T47D (cell line): ENCODE results near the gene RETREG3.
A peak's percentile ranks its signal among the peaks of the same experiment; 100 is the strongest.

Experiments
- DNase-seq, 2 experiments: peaks; one replicate each; pipeline versions ENCODE4 v3.0.0 to v3.0.0-alpha.2; 2011 to 2012; ENCODE audit warnings: low read depth in 1 of 2, low spot score in 1 of 2
- JUND ChIP-seq: IDR thresholded peaks from 2 replicates; pipeline ENCODE4 v1.6.1; 2012; ENCODE audit warnings: low read depth
- in situ Hi-C: cut with HindIII; loops from 2 replicates; pipeline ENCODE4 v1.10.0; 2016; ENCODE audit warnings: low sequenced_read_pairs, low pct_unique_long_range_greater_than_20kb

The RETREG3 gene

DNA sequence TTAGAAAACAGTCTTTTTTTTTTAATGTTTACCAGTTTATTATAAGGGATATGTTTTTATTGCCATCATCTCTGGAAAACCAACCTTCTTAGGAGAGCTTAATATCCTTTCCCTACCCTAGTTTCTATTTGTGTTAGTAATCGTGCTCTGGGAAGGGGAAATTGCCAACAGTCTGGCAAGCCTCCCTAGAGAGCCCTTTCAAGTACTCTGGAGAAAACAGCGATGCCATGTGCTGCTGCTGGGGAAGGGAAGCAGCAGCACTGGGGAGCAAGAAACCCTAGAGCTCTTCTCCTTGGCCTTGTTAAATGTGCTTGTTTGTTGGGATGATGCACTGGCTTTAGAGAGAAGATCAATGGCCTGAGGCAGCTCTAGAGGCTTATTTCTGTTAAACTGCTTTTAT, 10.3 kb downstream of the RETREG3 start:
- in situ Hi-C loops: no loop called here
- DNase-seq: no peak
- no peak for TF ChIP-seq JUND

DNA sequence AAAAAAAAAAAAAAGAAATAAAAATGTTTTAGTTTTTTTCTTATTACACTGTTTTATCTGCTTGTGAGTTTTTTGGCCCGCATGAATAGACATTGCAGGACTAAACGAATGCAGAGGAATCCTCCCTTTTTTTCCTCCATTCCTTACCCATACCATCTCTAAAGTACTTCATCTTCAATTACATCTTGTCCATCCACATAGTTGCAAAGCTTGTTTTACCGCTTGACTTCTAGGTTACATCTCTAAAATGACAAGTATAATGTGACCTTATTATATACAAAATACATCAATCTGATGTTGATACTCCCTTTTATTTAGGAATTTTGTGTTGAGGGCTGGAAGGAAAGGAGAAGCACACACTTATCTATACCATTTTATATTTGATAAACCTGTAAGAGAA, 12.8 kb downstream of the RETREG3 start:
- in situ Hi-C loops: no loop called here
- DNase-seq: peak in 1 of 2 experiments; percentile 70
- no peak for TF ChIP-seq JUND

DNA sequence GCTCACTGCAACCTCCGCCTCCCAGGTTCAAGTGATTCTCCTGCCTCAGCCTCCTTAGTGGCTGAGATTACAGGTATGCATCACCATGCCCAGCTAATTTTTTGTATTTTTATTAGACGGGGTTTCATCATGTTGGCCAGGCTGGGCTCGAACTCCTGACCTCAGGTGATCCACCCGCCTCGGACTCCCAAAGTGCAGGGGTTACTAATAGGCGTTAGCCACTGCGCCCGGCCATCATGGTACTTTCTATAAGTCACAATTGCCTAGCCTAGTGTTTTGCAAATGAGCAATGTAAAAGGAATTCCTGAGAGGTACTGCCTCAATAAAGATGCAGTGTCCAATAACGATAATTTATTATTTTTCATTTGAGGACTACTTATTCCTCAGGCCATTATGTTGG, 17.8 kb downstream of the RETREG3 start:
- in situ Hi-C loops: no loop called here
- TF ChIP-seq JUND: no peak
- DNase-seq: no peak

DNA sequence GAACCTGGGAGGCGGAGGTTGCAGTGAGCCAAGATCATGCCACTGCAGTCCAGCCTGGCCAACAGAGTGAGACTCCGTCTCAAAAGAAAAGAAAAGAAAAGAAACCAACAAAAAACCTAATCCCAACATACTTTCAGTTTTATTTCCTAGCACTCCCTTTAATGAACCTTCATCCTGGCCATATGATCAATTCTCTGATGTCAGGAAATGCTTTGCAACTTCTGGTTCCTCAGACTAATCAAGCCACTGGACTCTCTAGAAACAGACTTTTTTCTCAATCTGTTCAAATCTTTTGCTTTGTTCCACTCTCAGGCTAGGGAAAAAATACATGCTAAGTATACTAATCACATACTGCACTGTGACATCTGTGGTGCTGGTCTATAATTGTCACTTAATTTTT, 18.3 kb downstream of the RETREG3 start:
- in situ Hi-C loops: no loop called here
- DNase-seq: no peak
- no peak for TF ChIP-seq JUND

- DNase-seq: peak in 1 of 2 experiments; percentile 54
- TF ChIP-seq JUND: no peak
- in situ Hi-C loops: no loop called here
These were observed 22.5 kb downstream of the RETREG3 start for GRCh38 chr17:42586514-42587230.

GRCh38 chr17:42585353-42585752, 23.8 kb downstream of the RETREG3 start:
- in situ Hi-C loops: no loop called here
- DNase-seq: no peak
- TF ChIP-seq JUND: no peak

- in situ Hi-C loops: no loop called here
- DNase-seq: no peak
- no peak for TF ChIP-seq JUND
These were observed 24.3 kb downstream of the RETREG3 start for GRCh38 chr17:42584880-42585279.

- in situ Hi-C loops: no loop called here
- DNase-seq: no peak
- TF ChIP-seq JUND: no peak
These were observed 27.4 kb downstream of the RETREG3 start for GRCh38 chr17:42581744-42582270.

DNA sequence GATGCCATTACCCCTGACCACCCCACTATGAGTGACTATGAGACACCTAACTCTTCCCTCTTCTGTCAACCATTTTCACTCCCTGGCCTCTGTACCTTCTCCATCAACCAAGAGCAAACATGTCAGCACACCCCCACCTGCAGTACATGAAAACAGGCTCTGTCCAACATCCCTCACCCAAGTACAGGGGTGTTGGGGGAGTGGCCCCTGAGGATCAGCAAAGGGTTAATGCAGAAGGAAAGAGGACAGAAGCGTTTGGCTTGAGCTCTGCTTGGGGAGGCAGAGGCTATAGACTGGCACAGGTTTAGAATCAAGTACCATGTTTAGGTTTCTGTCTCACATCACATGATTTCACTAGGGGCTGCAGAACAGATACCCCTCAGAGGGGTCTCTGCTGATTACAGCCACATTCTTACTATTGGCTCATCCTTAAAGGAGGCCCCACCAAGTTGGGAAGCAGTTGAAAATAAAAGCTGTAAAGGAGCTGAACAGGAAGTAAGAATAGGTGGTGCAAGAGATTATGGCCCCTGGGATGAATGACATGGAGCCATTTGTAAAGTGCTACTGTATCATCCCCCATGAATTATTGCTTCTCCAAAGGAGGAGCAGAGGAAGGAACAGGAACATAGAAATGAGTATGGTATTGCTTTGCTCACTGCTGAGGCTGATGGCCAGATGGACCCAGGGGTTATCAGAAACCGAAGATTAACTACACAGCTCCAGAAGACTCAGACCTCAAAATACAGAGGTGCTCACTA, 29.2 kb downstream of the RETREG3 start:
- no peak for DNase-seq
- no peak for TF ChIP-seq JUND
- in situ Hi-C loops: no loop called here

DNA sequence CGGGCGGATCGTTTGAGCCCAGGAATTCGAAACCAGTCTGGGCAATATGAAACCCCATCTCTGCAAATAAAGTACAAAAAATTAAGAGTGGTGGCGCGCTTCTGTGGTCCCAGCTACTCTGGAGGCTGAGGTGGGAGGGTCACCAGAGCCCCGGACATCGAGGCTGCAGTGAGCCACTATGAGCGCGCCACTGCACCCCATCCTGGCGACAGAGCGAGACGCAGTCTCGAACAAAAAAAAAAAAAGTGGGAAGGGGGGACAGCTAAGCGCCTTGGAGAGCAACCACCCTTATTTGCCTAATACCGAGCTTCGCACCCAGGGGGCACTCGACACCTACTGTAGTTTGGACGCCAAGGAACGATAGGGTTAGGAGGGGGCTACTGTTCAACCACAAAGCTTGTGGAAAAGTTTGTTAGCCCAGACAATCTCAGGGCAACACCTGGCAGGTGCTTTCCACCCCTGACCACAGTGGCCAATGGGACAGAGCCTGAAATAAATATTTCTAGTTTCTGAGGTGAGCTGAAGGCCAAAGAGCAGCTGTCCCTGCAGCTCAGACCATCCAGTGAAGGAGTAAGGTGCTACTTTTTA, 30.8 kb downstream of the RETREG3 start:
- in situ Hi-C loops: no loop called here
- peak; percentile 77 to 87 for DNase-seq
- no peak for TF ChIP-seq JUND

DNA sequence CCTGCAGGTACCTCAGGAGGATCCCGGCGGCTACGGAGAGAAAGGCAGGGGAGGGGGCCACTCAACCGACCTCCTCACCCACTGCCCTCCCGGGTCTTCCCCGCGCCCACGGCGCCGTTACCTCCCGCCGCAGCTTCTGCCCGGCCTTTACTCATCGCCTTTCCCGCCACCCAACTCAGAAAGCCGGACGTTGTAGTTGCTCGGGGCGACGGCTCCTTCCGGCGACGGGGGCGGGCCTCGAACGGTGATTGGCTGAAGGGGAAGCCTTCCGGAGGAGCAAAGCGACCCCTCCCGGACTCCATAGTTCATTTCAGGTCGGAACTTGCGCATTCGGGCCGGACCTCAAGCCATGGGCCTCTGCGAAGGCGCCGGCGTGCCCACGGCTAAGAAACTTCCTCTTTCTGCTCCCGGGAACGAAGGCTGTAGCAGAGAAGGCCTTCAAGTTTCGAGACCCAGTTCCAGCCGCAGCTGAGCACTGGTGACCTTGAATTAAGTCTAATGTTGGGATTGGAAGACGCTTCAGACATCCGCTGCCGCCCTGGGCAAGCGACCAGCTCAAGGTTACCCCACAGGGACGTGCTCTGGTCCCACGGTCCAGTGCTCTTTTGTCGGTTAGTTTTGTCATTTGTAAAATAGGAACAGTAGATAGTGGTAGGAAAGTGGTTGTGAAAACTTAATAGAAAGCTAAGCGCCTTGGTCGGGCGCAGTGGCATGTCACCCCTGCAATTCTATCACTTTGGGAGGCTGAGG, 31.5 kb downstream of the RETREG3 start, which contains the start of gene PSMC3IP:
Gene PSMC3IP (minus strand): TSS at position 198 of the 750 bp plus-strand sequence. CDS start 43 bp downstream, at position 155.
- peak; percentile 96 to 97 for DNase-seq
- TF ChIP-seq JUND: no peak
- in situ Hi-C loops: no loop called here

GRCh38 chr17:42577140-42577531, 32.0 kb downstream of the RETREG3 start:
- no peak for DNase-seq
- in situ Hi-C loops: no loop called here
- TF ChIP-seq JUND: no peak
